Thyroid gland (tissue), 4 donors: Measurements from ENCODE around the gene PKHD1. TPM values are rescaled to one million over a fixed set of nuclear protein-coding genes. Genes with fewer than 3 reads are reported as not detected.
A peak's percentile ranks its signal among the peaks of the same experiment; 100 is the strongest.

Experiments used
- DNase-seq, 2 donors: peaks; one replicate each; pipeline ENCODE4 v3.0.0-alpha.2; 2019
- H3K27ac ChIP-seq, 3 donors: fragments of 200-600 bp; sonication (generic); 1 replicate in 2 of 3; 2 replicates in 1 of 3; pipeline ENCODE4 v1.5.1; 2016 to 2019; ENCODE audit warnings: mild to moderate bottlenecking in 1 of 3, moderate library complexity in 1 of 3
- H3K27me3 ChIP-seq: fragments of 200-600 bp; sonication (generic); one replicate; pipeline ENCODE4 v1.5.1; 2019
- H3K36me3 ChIP-seq, 2 donors: fragments of 200-600 bp; sonication (generic); one replicate each; pipeline ENCODE4 v1.5.1; 2016 to 2019
- H3K4me1 ChIP-seq, 2 donors: fragments of 200-600 bp; sonication (generic); one replicate each; pipeline ENCODE4 v1.5.1; 2017 to 2019
- H3K4me3 ChIP-seq, 3 donors: fragments of 200-600 bp; sonication (generic); replicated peaks in 1 of 3; 1 replicate in 2 of 3; 2 replicates in 1 of 3; pipeline ENCODE4 v1.5.1; 2016; ENCODE audit warnings: mild to moderate bottlenecking in 1 of 3
- H3K9me3 ChIP-seq: fragments of 200-600 bp; sonication (generic); one replicate; pipeline ENCODE4 v1.5.1; 2017
- POLR2A ChIP-seq, 2 donors: fragments of 450-650 bp; IDR thresholded peaks; one replicate each; pipeline ENCODE4 v1.6.1; 2017; ENCODE audit warnings: antibody characterized with exemption in 2 of 2, mild to moderate bottlenecking in 2 of 2, moderate library complexity in 1 of 2
- WGBS, 2 donors: methylation state at CpG; one replicate each; pipeline ENCODE4 v1.1.5; 2017; 5-methylcytosine and 5-hydroxymethylcytosine counted together
- intact Hi-C: fragments of 100-400 bp; cut with DNase I; formaldehyde crosslinking; loops from one replicate; pipeline ENCODE4 v1.15.1; 2023
- total RNA-seq, 4 donors: library from RNA; depleted of rRNA; stranded (reverse); fragments of >200 nt; gene quantifications; one replicate each; pipeline ENCODE4 v1.2.3, GENCODE V29; 2016
- TF ChIP-seq, protein P1 (sequence below), 6 experiments: fragments of 200-600 bp in 3 of 6; fragments of 450-650 bp in 3 of 6; sonication (generic) in 3 of 6; IDR thresholded peaks; one replicate each; pipeline ENCODE4 v1.5.1; 2016 to 2019; ENCODE audit warnings: antibody characterized with exemption in 6 of 6, mild to moderate bottlenecking in 2 of 6, inconsistent platforms in 1 of 6, moderate library complexity in 1 of 6

Gene PKHD1
- total RNA-seq, 4 donors from 2014 or later = under 0.01 to 0.11 (median 0.07) TPM

- no peaks in the 10 kb centered on the region for H3K27me3 ChIP-seq
- H3K36me3 ChIP-seq = no peaks in the 10 kb centered on the region
- H3K4me3 ChIP-seq = no peak overlapping the region
- intact Hi-C loops = loop anchor here (10.0 kb wide), 2 partner anchors 168 to 1208 kb away; partner anchors contain the start of gene TFAP2B
- DNase-seq = no peak
- H3K9me3 ChIP-seq = no peaks in the 10 kb centered on the region
- 53 to 59% methylated on average over 3 of the region's 3 CpGs for WGBS, 2 donors
- no peaks in the 10 kb centered on the region for H3K4me1 ChIP-seq
- no peak overlapping the region for H3K27ac ChIP-seq
- no peak for TF ChIP-seq POLR2A (IDR thresholded peaks at IDR 0.05)
- TF ChIP-seq, protein P1, sequence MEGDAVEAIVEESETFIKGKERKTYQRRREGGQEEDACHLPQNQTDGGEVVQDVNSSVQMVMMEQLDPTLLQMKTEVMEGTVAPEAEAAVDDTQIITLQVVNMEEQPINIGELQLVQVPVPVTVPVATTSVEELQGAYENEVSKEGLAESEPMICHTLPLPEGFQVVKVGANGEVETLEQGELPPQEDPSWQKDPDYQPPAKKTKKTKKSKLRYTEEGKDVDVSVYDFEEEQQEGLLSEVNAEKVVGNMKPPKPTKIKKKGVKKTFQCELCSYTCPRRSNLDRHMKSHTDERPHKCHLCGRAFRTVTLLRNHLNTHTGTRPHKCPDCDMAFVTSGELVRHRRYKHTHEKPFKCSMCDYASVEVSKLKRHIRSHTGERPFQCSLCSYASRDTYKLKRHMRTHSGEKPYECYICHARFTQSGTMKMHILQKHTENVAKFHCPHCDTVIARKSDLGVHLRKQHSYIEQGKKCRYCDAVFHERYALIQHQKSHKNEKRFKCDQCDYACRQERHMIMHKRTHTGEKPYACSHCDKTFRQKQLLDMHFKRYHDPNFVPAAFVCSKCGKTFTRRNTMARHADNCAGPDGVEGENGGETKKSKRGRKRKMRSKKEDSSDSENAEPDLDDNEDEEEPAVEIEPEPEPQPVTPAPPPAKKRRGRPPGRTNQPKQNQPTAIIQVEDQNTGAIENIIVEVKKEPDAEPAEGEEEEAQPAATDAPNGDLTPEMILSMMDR (IDR thresholded peaks at IDR 0.05) = no peak
Measured at GRCh38 chr6:52022675-52023074, 64.7 kb downstream of the PKHD1 start.

GRCh38 chr6:52020945-52021570 is 66.4 kb downstream of the PKHD1 start:
- WGBS, 2 donors = 90 to 94% methylated on average over 2 of the region's 2 CpGs
- no peak for DNase-seq
- Histone ChIP-seq H3K27ac (no peak overlapping the region), H3K4me3 (no peak overlapping the region), H3K27me3 (no peaks in the 10 kb centered on the region), H3K9me3 (no peaks in the 10 kb centered on the region), H3K4me1 (peaks cover 0 to 4% of the 10 kb centered on the region in 2 donors), H3K36me3 (no peaks in the 10 kb centered on the region)
- no peak for TF ChIP-seq POLR2A (IDR thresholded peaks at IDR 0.05)
- TF ChIP-seq, protein P1 (IDR thresholded peaks at IDR 0.05) = peak; percentile 25 to 75 (median 71)
- intact Hi-C loops = loop anchor here (10.0 kb wide), 2 partner anchors 166 to 1206 kb away; partner anchors contain the start of gene TFAP2B

- no peak for DNase-seq
- 66 to 67% methylated on average over 5 of the region's 5 CpGs for WGBS, 2 donors
- intact Hi-C loops = loop anchor here (10.0 kb wide), 2 partner anchors 165 to 1205 kb away; partner anchors contain the start of gene TFAP2B
Measured at GRCh38 chr6:52019881-52020280, 67.5 kb downstream of the PKHD1 start.

GRCh38 chr6:52019092-52019491 is 68.3 kb downstream of the PKHD1 start:
- no peaks in the 10 kb centered on the region for H3K27me3 ChIP-seq
- H3K27ac ChIP-seq = no peak overlapping the region
- H3K36me3 ChIP-seq = no peaks in the 10 kb centered on the region
- WGBS, 2 donors = 70 to 81% methylated on average over 3 of the region's 3 CpGs
- intact Hi-C loops = no loop called here
- peaks cover 0 to 4% of the 10 kb centered on the region in 2 donors for H3K4me1 ChIP-seq
- no peaks in the 10 kb centered on the region for H3K9me3 ChIP-seq
- H3K4me3 ChIP-seq = no peak overlapping the region
- no peak for TF ChIP-seq POLR2A (IDR thresholded peaks at IDR 0.05)
- DNase-seq = no peak

More at GRCh38 chr6:52019881-52020280, 67.5 kb downstream of the PKHD1 start:
- Histone ChIP-seq H3K9me3 (no peaks in the 10 kb centered on the region), H3K4me3 (no peak overlapping the region), H3K4me1 (peaks cover 0 to 4% of the 10 kb centered on the region in 2 donors), H3K27ac (no peak overlapping the region), H3K36me3 (no peaks in the 10 kb centered on the region), H3K27me3 (no peaks in the 10 kb centered on the region)
- no peak for TF ChIP-seq POLR2A (IDR thresholded peaks at IDR 0.05)
- TF ChIP-seq, protein P1 (IDR thresholded peaks at IDR 0.05) = no peak

GRCh38 chr6:52016915-52017748 is 70.3 kb downstream of the PKHD1 start:
- Histone ChIP-seq H3K27ac (no peak overlapping the region), H3K4me3 (no peak overlapping the region), H3K36me3 (no peaks in the 10 kb centered on the region), H3K4me1 (peaks cover 0 to 4% of the 10 kb centered on the region in 2 donors), H3K27me3 (no peaks in the 10 kb centered on the region), H3K9me3 (no peaks in the 10 kb centered on the region)
- WGBS, 2 donors = 64 to 67% methylated on average over 14 of the region's 14 CpGs
- no peak for TF ChIP-seq POLR2A (IDR thresholded peaks at IDR 0.05)
- TF ChIP-seq, protein P1 (IDR thresholded peaks at IDR 0.05) = no peak
- intact Hi-C loops = no loop called here
- DNase-seq = peak; percentile 42 to 51
